GM21737 (cell line): Measurements from ENCODE around the gene PIK3CD.

Source experiments
- ATAC-seq: cut with Tn5 transposase; IDR thresholded peaks from one replicate; pipeline ENCODE4 v1.9.1; 2021; ENCODE audit warnings: mild to moderate bottlenecking, moderate library complexity; ENCODE audit not compliant: unreplicated experiment

Gene PIK3CD

DNA sequence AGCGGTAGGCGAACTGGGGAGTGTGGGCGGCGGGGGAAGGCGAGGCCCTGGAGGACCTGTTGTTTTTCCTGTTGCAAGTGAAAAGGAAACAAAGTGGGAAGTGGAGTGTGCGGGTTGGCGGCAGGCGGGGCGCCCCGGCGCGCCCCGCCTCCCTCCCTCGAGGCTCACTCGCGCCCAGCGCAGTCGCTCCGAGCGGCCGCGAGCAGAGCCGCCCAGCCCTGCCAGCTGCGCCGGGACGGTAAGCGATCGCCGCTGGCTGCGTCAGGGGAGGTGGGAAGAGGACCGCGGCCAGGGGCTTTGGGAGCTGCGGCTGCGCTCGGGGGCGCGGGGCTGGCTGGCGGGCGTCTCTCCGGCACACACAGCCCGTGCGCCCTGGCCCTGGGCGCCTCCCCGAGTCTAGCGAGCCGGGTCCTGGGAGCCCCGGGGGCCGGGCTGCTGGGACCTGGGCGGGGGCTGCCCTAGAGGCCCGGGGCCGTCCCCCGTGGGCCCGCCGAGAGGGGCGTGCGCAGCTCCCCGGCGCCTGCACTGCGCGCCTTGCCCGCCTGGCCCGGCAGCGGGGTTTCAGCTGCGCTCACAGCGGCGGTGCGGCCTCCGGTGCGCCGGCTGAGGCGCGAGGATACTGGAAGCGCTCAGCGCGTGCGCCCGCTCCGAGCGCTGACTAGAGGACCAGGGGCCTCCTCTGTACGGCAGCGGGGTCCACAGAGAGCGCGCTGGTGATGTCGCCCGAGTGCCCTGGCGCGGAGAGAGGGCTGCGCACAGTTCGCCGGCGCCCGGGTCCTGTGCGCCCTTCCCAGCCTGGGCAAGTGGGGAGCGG, at the start of gene PIK3CD:
PIK3CD (plus strand) TSS at position 167 of the 814 bp plus-strand sequence. CDS start 58,725 bp downstream, outside the sequence.
- ATAC-seq, result no peak

DNA sequence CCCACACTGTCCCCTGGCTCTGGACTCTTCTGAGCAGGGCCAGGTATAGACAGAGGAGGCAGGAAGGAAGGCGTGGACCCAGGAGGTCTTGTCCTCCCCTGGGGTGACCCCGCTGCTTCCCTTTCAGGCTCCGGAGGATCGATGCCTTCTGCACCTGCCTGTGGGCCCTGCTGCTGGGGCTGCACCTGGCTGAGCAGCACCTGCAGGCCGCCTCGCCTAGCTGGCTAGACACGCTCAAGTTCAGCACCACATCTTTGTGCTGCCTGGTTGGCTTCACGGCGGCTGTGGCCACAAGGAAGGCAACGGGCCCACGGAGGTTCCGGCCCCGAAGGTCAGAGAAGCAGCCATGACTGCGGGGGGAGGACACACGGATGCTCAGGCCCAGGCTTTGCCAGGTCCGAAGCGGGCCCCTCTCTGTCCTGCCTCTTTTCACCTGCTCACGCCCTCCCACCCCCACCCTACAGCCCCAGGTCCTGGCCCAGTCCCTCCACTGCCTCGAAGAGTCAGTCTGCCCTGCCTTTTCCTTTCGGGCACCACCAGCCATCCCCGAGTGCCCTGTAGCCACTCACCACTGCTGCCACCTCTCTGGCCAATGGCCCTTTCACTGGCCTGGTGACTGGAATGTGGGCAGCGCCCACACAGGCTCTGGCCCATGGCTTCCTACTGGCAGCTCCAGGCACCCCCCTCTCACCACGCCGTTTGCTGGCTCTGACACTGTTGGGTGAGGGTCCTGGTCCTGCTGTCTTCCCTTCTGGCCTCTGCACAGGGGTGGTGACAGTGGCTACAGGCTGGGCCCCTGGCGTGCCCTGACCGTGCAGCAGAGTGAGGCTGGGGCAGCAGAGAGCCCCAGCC, 49.4 kb upstream of the PIK3CD start:
- ATAC-seq, result no peak

DNA sequence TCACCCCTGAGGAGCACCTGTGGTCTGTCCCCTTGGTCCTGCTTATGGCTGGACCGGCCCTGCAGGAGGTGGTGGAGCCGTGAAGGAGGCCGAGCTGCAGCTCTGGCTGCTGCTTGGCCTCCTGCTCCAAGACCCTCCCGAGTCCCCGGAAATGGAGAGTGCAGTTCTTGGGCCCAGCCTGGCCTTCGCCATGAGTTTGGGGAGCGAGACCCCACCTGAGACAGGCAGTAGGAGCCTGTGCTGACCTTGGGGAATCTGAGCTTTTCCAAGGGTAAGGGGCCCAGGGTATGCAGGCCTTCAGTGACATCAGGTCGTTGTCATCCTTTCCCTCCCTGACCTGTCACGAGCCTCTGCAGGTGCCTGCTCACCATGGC, 48.8 kb upstream of the PIK3CD start:
- no peak for ATAC-seq

DNA sequence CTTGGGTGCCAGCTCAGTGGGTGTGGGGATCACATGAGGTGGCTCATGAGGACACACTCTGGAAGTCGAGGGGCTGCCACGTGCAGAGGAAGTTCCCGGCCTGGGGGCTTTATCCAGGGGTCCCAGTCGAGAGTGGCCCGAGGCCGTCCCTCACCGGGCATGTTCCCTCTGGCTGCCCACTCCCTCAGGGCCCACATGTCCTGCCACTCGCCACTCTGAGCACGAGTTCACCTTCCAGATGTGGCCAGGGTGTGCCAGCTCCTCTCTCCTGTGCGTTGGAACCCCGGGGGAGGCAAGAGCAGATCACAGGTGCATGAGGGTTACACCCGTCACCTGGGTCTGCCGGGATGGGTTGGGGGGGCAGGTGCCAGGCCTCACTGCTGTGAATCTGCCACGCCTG, 48.2 kb upstream of the PIK3CD start:
- no peak for ATAC-seq

DNA sequence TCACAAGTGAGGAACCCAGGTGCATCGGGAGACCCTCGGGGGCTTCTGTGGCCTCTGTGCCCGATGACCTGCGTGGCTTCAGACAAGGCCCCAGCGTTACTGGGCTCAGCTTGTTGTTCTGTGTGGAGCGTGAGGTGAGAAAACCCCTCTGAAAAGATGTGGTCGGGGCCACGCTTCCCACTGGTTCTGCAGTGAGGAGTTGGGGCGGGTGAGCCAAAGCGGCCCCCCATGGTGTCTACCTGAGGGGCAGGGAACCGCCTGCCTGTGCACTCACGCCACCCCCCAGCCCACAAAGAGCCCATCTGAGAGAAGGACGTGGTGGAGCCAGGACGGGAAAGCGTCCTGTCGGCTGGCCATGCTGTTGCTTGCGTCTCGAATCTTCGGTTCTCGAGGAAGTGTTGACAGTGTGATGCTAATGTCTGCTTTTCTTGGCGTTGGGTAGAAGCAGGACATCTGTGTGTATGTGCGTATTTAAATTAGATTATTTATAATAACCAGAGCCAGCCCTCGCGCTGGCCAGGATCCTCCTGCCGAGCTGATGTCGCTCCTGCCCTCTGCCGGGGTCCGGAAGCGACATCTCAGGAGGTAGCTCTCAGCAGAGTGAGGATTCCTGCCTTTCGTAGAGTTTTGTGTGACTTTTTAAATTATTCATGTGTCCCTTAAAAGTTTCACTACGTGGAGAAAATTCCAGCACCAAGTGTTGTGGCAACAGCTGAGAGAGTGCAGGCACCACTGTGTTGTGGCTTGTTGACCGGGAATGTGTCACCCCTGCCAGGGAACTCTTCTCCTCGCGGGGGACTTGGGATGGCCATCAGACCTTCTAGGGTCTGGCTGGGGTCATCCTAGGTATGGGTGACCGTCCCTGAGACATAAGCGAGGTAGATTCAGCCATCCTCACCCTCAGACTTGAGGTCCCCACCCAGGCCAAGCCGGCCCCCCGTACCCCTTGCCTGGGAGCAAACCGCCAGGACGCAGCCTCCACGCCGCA, 47.5 kb upstream of the PIK3CD start:
- no peak for ATAC-seq

DNA sequence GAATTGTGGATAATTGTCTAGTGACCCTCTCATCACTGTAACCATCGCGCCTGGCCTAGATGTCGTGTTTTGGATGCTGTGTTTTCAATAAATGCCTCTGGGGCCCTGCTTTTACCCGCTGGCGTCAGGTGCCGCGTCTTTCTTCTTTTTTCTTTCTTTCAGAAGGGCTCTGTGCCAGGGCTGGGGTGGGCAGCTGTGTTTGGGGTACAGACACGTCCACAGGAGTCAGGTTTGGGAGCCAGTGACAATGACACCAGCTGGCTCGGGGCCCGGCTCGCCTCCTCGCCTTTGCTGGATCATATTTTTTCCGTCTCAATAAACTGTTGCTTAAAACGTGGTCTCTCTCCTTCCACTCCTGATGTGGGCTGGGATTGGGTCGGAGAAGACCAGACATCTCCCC, 46.7 kb upstream of the PIK3CD start:
- no peak for ATAC-seq

DNA sequence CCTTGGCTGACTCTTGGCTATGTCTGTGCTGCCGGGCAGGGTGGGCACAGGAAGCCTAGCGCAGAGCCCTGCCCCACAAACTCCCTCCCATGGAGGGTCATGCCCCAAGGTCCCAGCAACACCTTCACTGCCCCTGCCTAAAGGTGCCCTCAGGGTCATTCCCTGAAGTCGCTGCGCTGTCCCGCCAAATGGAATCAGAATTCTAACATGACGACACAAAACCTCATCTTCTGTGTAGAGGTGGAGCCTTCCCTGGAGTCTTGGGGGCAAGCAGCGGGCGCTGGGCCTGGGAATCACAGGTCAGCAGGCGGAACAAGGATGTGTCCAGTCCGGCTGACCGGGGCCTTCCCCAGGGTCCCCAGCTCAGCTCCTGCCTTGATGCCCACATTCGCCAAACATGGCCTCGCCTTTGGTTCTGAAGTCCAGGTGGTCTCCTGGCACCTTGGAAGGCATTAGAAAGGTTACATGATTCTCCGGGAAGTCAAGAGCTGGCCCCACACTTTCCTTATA, 45.5 kb upstream of the PIK3CD start:
- ATAC-seq, result no peak

DNA sequence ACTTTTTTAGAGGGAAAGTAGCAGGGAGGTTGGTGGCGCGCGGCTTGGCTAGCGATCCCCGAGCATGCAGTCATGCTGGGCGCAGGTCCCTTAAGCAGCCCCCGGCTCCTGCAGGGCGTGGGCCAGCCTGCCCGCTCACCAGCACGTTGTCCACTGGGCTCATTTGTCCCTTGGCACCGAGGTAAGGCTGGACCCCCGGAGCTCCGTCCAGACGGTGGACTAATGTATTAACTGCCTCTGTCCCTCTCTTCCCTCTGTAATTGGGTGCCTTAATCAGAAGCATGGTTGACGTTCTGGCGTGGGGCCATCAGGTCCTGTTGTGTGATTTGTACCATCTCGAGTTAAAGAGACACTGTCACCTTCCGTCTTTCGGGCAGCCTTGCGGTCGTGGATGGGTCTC, 45.1 kb upstream of the PIK3CD start:
- ATAC-seq, result no peak

DNA sequence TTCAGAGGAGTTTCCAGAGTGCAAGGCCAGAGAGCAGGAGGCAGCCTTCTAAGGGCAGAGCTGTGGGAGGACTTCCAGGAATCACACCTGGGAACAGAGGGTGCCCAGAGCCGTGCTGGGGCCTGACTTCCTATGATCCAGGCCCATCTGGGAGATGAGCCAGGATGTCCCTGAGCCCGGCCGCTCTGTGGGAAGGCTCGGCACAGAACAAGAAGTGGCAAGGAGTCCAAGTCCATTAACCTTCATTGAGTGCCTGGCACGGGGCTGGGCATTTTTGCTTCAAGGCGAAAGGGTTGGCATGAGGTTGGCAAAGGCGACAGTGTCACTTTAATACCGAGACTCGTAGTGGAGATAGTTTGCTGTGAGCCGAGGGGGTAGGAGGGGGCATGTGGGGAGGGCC, 44.6 kb upstream of the PIK3CD start:
- no peak for ATAC-seq

DNA sequence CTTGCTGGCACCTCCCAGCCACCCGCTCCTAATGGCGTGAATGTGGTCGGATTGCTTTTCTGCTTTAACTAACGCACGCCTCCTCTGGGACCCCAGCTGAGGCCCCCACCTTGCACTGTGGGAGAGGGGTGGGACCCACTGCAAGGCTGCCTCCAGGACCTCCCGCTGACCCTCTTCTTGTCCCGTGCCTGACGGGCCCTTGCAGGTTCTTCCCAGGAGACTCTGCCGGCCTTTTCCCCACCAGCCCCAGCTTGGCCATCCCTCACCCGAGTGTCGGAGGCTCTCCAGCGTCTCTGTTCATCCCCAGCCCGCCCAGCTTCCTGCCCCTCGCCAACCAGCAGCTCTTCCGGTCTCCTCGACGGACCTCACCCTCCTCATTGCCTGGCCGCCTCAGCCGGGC, 44.2 kb upstream of the PIK3CD start:
- no peak for ATAC-seq

DNA sequence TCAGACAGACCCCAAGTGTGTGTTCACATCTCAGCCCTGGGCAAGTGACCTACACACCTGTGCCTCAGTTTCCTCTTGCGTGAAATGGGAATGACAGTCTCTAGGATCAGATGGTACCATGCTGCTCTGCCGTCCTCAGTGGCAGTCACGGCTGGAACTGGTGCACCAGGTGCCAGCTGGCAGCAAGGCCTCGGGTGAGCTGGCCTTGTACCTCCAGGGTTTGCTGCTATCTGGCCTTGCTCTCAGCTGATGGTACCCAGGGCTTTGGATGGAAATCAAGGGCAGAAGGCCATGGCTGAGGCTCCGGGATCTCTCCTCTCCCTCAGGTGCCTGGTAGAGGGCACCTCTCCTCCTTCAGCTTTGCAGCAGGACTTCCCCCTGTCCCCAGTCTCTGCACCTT, 41.5 kb upstream of the PIK3CD start:
- ATAC-seq, result no peak

DNA sequence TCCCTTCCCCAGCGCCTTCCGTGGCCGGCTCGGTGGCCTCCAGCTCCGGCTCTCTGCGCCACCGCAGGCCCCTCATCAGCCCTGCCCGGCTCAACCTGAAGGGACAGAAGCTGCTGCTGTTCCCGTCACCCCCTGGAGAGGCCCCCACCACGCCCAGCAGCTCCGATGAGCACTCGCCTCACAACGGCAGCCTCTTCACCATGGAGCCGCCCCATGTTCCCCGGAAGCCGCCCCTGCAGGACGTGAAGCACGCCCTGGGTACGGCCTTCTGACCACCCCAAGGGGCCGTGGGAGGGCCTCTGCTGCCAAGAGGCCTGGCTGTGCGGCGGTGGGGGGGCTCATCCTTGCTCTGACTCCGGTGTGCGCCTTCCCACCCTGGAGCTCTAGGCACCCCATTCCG, 41.0 kb upstream of the PIK3CD start:
- no peak for ATAC-seq

DNA sequence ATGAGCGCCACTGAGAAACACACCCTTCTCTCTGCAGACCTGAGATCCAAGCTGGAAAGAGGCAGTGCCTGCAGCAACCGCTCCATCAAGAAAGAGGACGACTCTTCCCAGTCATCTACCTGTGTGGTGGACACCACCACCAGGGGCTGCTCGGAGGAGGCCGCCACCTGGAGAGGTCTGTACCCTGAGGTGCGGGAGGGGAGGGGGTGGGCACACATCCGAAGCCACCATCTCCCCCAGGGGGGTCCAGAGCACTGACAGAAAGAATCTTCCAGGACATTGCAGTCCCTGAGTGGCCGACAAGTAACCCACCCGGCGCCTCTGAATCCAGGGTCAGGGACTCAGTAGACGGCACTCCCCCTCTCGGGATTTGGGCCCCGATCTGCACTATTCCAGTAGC, 39.8 kb upstream of the PIK3CD start:
- ATAC-seq, result no peak

DNA sequence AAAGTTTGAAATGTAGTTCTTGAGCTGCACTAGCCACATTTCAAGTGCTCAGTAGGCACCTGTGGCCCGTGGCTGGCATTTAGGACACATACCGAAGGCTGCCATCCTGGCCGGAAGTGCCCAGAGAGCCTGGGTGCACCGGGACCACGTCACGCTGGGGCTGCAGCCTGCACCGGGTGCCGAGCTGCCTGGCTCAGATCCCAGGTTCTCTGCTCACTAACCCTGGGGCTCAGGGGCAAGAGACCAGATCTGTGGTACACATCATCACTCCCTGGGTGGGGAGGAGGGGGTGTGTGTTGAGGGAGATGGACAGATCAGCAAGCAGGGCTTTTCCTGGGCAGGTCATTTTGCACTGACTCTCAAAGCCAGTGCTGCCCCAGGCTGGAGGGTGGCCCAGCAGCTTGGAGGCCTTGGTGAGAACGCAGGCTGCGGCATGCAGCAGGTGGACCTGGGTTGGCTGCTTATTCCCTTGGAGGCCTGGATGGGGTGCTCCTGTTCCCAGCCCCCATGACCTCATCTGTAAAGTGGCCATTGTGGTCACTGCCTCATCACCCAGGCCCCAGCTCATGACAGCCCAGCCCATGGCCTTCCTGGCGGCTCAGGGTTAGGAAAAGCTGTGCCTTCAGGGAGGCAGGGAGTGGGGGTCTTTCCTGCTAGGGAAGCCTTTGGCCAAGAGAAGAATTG, 39.2 kb upstream of the PIK3CD start:
- no peak for ATAC-seq

DNA sequence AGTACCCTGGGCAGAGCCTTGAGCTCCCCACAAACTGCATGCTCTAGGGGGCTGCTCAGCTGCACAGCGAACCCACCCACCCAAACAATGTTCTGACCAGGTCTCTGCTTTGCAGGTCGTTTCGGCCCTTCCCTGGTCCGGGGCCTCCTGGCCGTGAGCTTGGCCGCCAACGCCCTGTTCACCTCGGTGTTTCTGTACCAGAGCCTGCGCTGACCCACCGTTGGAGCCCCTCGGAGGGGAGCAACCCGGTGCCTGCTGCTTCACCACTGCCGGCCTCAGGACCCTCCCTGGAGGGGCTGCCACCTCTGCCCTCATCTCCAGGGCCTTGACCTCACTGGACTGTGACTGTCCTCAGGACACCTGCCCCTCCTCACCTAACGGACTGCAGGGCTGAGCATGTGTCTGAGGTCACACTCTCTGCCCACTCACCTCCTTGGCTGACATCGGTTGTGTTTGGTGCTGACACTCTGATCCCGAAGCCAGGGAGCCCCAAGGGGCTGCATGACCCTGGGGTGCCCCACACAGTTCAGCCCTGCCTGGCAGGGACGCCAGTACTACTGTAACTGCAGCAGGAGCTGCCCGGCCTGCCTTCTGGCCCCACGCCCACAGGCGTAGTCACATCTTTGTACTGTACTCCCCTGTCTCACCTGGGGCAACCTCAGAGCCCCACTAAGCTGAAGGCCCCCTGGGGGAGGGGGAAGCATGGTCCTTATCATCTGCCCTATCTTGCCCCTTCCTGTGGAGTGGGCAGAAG, 38.5 kb upstream of the PIK3CD start:
- ATAC-seq, result no peak

DNA sequence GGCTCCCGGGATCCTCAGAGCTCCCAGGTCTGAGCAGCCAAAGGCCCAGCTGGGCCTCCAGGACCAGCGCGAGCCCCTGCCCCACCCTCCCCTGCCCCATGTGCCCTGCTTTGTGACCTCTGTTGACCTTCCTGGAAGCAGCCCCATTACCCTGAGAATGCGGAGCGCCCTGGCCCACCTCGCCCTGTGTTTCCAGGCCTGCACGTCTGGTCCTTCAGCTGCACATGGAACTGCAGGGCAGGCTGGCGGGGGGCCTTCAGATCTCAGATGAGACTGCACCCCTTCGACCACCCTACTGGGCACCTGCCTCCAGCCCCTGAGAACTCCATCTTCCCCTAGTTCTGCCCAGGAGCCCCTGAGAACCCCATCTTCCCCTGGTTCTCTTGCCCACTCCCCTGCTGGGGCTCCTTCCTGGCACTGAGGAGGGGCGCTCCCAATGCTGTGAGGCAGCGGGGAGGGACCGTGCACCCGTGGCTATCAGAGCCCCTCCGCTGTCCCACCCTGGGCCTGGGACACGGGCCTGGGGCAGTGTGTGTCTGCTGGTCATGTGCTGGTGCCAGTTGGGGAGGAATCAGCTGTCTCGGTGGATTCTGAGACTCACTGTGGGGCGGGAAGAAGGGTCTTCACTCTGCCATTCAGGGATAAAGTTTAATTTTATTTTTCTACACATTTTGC, 37.8 kb upstream of the PIK3CD start:
- ATAC-seq, result no peak

DNA sequence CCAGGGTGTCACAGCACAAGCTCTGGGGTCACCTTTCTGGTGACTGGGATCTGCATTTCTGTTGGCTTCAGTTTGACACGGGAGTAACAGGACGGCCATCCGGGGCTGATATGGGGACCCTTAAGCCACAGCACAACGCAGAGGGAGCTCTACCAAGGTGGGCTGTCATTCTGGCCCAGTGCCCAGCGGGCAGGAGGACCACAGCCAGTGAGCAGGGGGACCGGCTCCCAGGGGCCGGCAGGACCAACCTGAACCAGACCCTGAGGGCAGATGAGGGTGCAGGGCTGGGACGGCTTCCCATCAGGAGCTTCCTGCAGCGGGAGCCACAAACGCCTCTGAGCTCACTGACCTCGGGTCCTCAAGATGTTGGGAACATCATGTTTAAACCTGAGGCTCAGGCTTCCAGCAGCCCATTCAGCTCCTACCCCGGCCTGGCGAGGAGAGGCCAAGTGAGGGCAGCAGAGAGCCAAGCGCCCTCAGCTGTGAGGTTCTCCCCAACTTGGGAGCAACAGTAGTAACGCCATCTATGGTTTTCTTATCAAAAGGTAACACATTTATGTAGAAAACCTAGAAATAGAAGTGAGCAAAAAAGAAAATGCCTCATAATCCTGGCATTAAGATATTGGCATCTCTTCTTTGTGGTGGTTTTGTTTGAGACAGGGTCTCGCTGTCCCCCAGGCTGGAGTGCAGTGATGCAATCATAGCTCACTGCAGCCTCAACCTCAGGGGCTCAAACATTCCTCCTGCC, 36.0 kb upstream of the PIK3CD start:
- ATAC-seq, result no peak
